Measurements from ENCODE around the gene PRR14.
"Not testable (repeated sequence)": the region's sequence is repeated elsewhere in the genome, so short reads cannot be mapped to it uniquely, and the experiment has no call there.

The PRR14 gene

GRCh38 chr16:30620169-30620568 lies 30.6 kb upstream of the PRR14 start:
- TF ChIP-seq, protein P1, sequence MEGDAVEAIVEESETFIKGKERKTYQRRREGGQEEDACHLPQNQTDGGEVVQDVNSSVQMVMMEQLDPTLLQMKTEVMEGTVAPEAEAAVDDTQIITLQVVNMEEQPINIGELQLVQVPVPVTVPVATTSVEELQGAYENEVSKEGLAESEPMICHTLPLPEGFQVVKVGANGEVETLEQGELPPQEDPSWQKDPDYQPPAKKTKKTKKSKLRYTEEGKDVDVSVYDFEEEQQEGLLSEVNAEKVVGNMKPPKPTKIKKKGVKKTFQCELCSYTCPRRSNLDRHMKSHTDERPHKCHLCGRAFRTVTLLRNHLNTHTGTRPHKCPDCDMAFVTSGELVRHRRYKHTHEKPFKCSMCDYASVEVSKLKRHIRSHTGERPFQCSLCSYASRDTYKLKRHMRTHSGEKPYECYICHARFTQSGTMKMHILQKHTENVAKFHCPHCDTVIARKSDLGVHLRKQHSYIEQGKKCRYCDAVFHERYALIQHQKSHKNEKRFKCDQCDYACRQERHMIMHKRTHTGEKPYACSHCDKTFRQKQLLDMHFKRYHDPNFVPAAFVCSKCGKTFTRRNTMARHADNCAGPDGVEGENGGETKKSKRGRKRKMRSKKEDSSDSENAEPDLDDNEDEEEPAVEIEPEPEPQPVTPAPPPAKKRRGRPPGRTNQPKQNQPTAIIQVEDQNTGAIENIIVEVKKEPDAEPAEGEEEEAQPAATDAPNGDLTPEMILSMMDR (IDR thresholded peaks at IDR 0.05; ENCODE audit: insufficient read depth, missing control alignments), result no peak
- no peak for FAIRE-seq
- no peak for DNase-seq (ENCODE audit: insufficient read length, low spot score)

DNA sequence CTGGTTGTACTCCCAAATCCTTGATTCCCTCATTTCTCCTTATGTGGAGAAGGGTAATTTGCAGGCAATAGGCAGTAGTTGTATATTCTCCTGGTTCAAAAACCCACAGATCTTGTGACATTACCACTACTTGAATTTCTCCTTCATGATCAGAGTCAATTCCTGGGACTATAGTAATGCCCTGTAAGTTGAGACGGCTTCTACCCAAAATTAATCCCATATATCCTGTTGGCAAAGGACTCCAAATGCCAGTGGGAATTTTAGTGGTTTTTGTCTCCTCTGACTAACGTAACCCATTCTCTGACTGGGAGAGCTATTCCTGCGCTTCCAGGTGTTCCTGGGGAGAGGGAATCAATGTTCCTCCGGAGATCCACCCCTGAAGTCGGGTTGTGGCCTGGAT lies 29.0 kb upstream of the PRR14 start:
- DNase-seq (ENCODE audit: insufficient read length, low spot score) (no peak), FAIRE-seq (no peak)

DNA sequence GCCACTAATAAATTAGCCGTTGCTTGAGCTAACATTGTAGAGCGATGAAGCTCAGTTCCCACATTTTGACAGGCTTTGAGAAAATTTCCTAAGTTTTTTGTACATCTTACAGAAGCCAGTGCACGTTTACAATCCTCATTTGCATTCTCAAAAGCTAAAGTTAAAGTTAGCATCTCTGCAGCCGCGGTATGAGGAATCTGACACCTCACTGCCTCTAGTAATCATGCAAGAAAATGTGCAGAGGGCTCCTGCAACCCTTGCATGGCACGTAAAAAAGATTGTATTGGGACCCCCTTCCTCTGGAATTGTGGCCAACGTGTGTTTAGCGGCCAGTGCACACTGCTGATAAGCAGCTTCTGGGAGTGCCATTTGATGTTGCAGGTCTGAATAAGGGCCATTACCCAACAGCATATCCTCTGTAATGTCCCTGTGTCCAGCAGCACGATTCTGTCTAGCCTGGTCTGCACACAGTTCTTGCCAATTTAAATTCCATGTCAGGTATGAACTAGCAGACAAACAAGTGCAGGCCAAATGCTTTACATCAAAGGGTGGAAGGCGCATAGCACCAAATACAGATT lies 28.2 kb upstream of the PRR14 start:
- FAIRE-seq, result no peak
- no peak for DNase-seq (ENCODE audit: insufficient read length, low spot score)
- TF ChIP-seq, protein P1 (IDR thresholded peaks at IDR 0.05; ENCODE audit: insufficient read depth, missing control alignments), result no peak

More for the DNA sequence above, 29.0 kb upstream of the PRR14 start:
- TF ChIP-seq, protein P1 (IDR thresholded peaks at IDR 0.05; ENCODE audit: insufficient read depth, missing control alignments), result no peak

DNA sequence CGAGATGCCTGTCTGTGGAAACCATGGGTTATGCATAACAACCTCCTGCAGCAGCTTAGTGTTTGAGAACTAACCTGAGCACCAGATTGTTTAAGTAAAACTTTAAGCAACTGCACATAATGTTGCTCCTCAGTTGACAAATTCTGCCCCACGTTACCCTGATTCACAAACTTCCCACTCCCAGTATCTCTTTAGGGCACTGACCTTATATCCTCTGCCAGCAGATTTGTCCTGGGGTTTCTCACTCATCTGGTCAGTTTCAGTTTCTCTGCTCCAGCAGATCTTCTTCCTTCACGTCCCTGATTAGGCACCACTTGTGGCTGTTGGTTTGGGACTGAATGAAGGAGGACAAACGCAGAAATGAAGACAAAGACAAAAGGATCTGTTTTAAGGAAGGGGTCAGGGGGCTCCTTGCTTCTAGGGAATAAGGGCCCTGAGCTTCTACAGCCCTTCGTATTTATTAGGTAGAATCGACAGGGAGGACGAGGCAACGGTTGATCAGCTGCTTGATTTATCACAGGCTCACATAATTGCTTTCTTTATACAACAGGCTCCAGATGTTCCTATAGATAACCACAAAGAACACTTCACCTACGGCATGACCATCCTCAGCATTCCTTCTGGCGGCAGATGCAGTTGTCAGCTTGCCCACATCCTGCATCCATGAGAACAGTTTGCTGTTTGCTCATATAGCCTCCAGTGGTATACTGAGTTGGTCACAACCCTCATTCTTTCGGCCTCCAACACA lies 27.1 kb upstream of the PRR14 start:
- DNase-seq (ENCODE audit: insufficient read length, low spot score) (no peak), FAIRE-seq (no peak)
- TF ChIP-seq, protein P1 (IDR thresholded peaks at IDR 0.05; ENCODE audit: insufficient read depth, missing control alignments), result no peak

DNA sequence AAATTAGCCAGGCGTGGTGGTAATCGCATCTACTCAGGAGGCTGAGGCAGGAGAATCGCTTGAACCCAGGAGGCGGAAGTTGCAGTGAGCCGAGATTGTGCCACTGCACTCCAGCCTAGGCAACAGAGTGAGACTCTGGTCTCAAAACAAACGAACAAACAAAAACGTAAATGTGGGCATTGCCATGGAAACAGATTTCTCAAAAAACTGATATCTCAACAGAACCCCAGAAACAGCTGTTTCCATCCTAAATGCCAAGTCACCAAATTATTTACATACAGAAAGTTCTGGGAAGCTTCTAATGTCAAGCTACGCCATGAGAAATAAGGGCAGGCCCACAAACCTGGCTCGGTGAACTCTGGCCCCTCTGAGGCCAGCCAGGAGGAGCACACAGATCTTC lies 24.5 kb upstream of the PRR14 start:
- TF ChIP-seq, protein P1 (IDR thresholded peaks at IDR 0.05; ENCODE audit: insufficient read depth, missing control alignments), result no peak
- FAIRE-seq (no peak), DNase-seq (ENCODE audit: insufficient read length, low spot score) (no peak)

DNA sequence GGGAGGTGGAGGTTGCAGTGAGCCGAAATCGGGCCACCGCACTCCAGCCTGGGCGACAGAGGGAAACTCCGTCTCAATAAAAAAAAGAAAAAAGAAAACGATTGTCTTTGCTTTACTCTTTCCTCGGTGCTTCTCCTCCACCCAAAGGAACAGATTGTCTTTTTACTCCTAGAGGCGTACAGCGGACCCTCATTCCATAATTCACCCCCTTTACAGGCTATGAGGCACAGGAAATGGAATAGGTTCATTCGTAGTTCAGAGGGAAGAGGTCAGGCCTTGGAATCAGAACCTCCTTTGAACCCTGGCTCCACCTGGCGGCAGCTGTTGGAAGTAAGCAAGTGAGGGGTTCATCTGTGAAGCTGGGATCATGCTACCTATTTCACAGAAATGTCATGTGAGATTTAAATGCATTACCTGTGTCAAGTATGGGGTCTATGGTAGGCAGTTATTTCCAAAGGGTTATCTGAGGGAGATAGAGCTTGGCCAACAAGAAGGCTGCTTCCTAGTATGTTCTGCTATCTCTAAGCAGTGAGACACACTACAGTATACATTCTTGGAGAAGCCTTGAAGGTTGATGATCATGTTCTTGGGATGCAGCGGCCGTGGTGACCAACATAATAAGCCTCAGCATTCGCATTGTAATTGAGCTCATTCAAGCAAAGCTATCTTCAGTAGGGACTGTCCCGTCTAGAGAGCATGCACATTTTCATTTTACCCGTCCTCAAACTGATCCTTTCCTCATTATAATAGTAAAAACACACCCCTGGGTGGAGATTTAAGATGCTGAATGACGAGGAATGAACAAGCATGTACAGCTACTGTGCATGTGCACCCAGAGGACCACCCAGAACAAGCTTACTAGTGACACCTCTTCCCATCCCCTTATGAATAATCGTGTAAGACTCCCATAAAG lies 21.9 kb upstream of the PRR14 start:
- DNase-seq (ENCODE audit: insufficient read length, low spot score), result peak; percentile 66
- TF ChIP-seq, protein P1 (IDR thresholded peaks at IDR 0.05; ENCODE audit: insufficient read depth, missing control alignments), result peak; percentile 92
- FAIRE-seq, result peak; percentile 51

GRCh38 chr16:30632454-30632853 lies 18.3 kb upstream of the PRR14 start:
- not testable (repeated sequence) for FAIRE-seq; DNase-seq (ENCODE audit: insufficient read length, low spot score)
